ENCODE results near the gene NOX3.

- TF ChIP-seq POLR2A (IDR thresholded peaks at IDR 0.05) (no peak), CTCF (IDR thresholded peaks at IDR 0.05) (no peak), POLR2AphosphoS5 (IDR thresholded peaks at IDR 0.05) (no peak)
Measured at GRCh38 chr6:155398701-155399061, 57.0 kb downstream of the NOX3 start.
